ENCODE data around the gene CFAP74.

The CFAP74 gene

GRCh38 chr1:1873186-1873585, 130.4 kb downstream of the CFAP74 start:
- no peak for TF ChIP-seq MAX (IDR thresholded peaks at IDR 0.05)

GRCh38 chr1:1872329-1872994, 131.1 kb downstream of the CFAP74 start:
- no peak for TF ChIP-seq CEBPB (IDR thresholded peaks at IDR 0.05)
- TF ChIP-seq TAF1 (IDR thresholded peaks at IDR 0.05; ENCODE audit: low read depth): no peak
- no peak for TF ChIP-seq NFIC (IDR thresholded peaks at IDR 0.05)
- TF ChIP-seq TCF12 (IDR thresholded peaks at IDR 0.05; ENCODE audit: low read depth): no peak
- TF ChIP-seq ZBTB7A (IDR thresholded peaks at IDR 0.05; ENCODE audit: low read depth): no peak
- TF ChIP-seq YY1 (IDR thresholded peaks at IDR 0.05; ENCODE audit: low read depth): no peak
- TF ChIP-seq REST (IDR thresholded peaks at IDR 0.05; ENCODE audit: low read depth): no peak
- no peak for TF ChIP-seq RAD21 (IDR thresholded peaks at IDR 0.05; ENCODE audit: low read depth)
- TF ChIP-seq FOXM1 (IDR thresholded peaks at IDR 0.05; ENCODE audit: borderline replicate concordance, low read depth): no peak
- no peak for TF ChIP-seq EP300 (IDR thresholded peaks at IDR 0.05; ENCODE audit: borderline replicate concordance)
- TF ChIP-seq MAX (IDR thresholded peaks at IDR 0.05): no peak
- TF ChIP-seq CREB1 (IDR thresholded peaks at IDR 0.05; ENCODE audit: low read depth): no peak
- no peak for TF ChIP-seq USF1 (IDR thresholded peaks at IDR 0.05)
